MCF 10A (cell line): ENCODE measurements around the gene KIAA1755. TPM values are rescaled to one million over a fixed set of nuclear protein-coding genes. Genes with fewer than 3 reads are reported as not detected.
A peak's percentile ranks its signal among the peaks of the same experiment; 100 is the strongest.

Experiments used
- BruUV-seq: library from RNA; stranded (reverse); fragments of 400-500 nt; replicated peaks from 2 replicates; lab custom pipeline; 2021; lab: Mats Ljungman, UMichigan
- CTCF ChIA-PET: fragments of 300-600 bp; sonication (Branson Sonifier 250); formaldehyde crosslinking; extraction: SDS; loops from one replicate; lab custom pipeline; 2021; ENCODE audit warnings: antibody characterized with exemption, inconsistent platforms; lab: Yijun Ruan, JAX
- POLR2A ChIA-PET: fragments of 300-600, 350-650 bp; sonication (Branson Sonifier 250); formaldehyde crosslinking; extraction: SDS; loops from one replicate; lab custom pipeline; 2020; ENCODE audit warnings: antibody characterized with exemption, inconsistent platforms; lab: Yijun Ruan, JAX
- DNase-seq: peaks from one replicate; pipeline ENCODE4 v3.0.0-alpha.2; 2018; ENCODE audit not compliant: unreplicated experiment
- H3K27ac Mint-ChIP-seq: one replicate; pipeline ENCODE4 v1.8.0; 2022; ENCODE audit warnings: mild to moderate bottlenecking, low read depth, mixed read lengths; ENCODE audit not compliant: unreplicated experiment
- H3K27me3 Mint-ChIP-seq: one replicate; pipeline ENCODE4 v1.8.0; 2022; ENCODE audit warnings: mixed read lengths; ENCODE audit not compliant: insufficient read depth, unreplicated experiment
- H3K36me3 Mint-ChIP-seq: one replicate; pipeline ENCODE4 v1.8.0; 2022; ENCODE audit warnings: mild to moderate bottlenecking, moderate library complexity, mixed read lengths; ENCODE audit not compliant: insufficient read depth, unreplicated experiment
- H3K4me1 Mint-ChIP-seq: one replicate; pipeline ENCODE4 v1.8.0; 2022; ENCODE audit warnings: mixed read lengths; ENCODE audit not compliant: insufficient read depth, unreplicated experiment
- H3K4me3 Mint-ChIP-seq: one replicate; pipeline ENCODE4 v1.8.0; 2022; ENCODE audit warnings: mild to moderate bottlenecking, moderate library complexity, mixed read lengths; ENCODE audit not compliant: unreplicated experiment
- H3K9me3 Mint-ChIP-seq: one replicate; pipeline ENCODE4 v1.8.0; 2022; ENCODE audit warnings: mixed read lengths; ENCODE audit not compliant: unreplicated experiment
- intact Hi-C: fragments of 100-400 bp; cut with micrococcal nuclease; formaldehyde crosslinking; loops from 2 replicates; pipeline ENCODE4 v1.14.1; 2022
- total RNA-seq: library from RNA; stranded (reverse); gene quantifications from 2 replicates; pipeline ENCODE4 v1.2.3, GENCODE V29; 2022
- TF ChIP-seq, protein P1 (sequence below): fragments of 200-600 bp; IDR thresholded peaks from one replicate; pipeline ENCODE4 v1.8.0; 2022; ENCODE audit warnings: antibody characterized with exemption, mild to moderate bottlenecking; ENCODE audit not compliant: unreplicated experiment

KIAA1755 gene
- total RNA-seq, 1 experiment from 2014 or later, result not detected

DNA sequence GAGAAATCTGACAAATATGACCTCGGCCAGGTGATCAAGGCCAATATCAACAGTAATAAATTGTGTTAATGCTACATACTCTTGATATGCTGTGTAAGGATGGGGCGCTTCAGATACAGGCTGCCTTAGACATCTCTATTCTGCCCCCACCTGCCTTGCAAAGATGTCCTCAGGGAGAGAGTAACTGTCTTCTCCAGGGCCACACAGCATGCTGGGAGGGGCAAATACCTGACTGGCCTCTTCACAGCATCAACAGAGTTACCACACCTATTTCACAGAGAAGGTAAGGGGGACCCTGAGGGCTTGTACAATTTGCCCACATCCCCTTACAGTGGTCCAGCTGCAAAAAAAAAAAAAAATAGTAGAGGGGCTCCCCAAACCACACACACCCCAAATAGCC, 17.2 kb upstream of the KIAA1755 start:
- Mint-ChIP-seq H3K27ac (no peak overlapping the region), H3K4me1 (peaks cover 20% of the 10 kb centered on the region)

DNA sequence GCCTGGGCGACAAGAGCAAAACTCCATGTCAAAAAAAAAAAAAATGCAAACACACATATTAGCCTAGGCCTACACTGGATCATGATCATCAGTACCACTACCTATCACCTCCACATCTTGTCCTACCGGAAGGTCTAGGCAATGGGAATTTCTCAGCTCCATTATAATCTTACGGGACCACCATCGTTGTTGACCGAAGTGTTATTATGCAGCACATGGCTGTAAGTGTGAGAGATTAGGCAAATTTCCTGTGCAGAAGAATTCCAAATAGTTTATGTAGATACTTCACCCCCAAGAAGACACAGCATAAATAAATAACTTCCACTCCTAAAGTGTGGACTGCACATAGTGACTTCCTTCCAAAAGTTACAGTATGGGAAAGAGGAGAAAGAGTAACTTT, 16.8 kb upstream of the KIAA1755 start:
- Mint-ChIP-seq H3K4me1 (peaks cover 24% of the 10 kb centered on the region), H3K27ac (no peak overlapping the region), H3K9me3 (peaks cover 7% of the 10 kb centered on the region), H3K27me3 (no peaks in the 10 kb centered on the region), H3K4me3 (no peak overlapping the region), H3K36me3 (no peaks in the 10 kb centered on the region)
- intact Hi-C loops, result no loop called here
- ChIA-PET CTCF (interaction anchor here (0.5 to 2.1 kb wide), 4 partner anchors 26 to 60 kb away, joined by 3 to 13 read pairs (median 4); no protein-coding TSS in a partner anchor), POLR2A (interaction anchor here (0.7 to 0.9 kb wide), 2 partner anchors 39 to 1343 kb away, joined by 3 to 4 read pairs; no protein-coding TSS in a partner anchor)
- no peak for DNase-seq
- BruUV-seq, result no TSS peak
- TF ChIP-seq, protein P1, sequence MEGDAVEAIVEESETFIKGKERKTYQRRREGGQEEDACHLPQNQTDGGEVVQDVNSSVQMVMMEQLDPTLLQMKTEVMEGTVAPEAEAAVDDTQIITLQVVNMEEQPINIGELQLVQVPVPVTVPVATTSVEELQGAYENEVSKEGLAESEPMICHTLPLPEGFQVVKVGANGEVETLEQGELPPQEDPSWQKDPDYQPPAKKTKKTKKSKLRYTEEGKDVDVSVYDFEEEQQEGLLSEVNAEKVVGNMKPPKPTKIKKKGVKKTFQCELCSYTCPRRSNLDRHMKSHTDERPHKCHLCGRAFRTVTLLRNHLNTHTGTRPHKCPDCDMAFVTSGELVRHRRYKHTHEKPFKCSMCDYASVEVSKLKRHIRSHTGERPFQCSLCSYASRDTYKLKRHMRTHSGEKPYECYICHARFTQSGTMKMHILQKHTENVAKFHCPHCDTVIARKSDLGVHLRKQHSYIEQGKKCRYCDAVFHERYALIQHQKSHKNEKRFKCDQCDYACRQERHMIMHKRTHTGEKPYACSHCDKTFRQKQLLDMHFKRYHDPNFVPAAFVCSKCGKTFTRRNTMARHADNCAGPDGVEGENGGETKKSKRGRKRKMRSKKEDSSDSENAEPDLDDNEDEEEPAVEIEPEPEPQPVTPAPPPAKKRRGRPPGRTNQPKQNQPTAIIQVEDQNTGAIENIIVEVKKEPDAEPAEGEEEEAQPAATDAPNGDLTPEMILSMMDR, result no peak

More for the DNA sequence above, 17.2 kb upstream of the KIAA1755 start:
- BruUV-seq, result no TSS peak
- intact Hi-C loops, result no loop called here
- ChIA-PET POLR2A (no interaction called here), CTCF (interaction anchor here (0.5 to 1.2 kb wide), 6 partner anchors 26 to 372 kb away, joined by 3 to 8 read pairs (median 4); no protein-coding TSS in a partner anchor)
- Mint-ChIP-seq H3K36me3 (no peaks in the 10 kb centered on the region), H3K27me3 (no peaks in the 10 kb centered on the region), H3K4me3 (no peak overlapping the region), H3K9me3 (peaks cover 7% of the 10 kb centered on the region)
- TF ChIP-seq, protein P1, result no peak
- no peak for DNase-seq

DNA sequence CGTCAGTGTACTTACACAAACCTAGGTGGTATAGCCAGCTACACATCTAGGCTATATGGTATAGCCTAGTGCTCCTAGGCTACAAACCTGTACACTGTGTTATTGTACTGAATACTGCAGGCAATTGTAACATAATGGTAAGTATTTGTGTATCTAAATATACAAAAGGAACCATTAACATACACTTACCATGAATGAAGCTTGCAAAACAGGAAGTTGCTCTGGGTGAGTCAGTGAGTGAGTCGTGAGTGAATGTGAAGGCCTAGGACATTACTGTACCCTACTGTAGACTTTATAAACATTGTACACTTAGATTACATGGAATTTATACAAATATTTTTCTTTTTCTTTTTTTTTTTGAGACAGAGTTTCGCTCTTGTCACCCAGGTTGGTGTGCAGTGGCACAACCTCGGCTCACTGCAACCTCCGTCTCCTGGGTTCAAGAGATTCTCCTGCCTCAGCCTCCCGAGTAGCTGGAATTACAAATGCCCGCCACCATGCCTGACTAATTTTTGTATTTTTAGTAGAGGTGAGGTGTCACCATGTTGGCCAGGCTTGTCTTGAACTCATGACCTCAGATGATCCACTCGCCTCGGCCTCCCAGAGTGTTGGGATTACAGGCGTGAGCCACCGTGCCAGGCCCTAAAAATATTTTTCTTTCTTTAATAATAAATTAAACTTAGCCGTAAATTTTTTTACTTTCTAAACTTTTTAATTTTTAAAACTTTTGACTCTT, 15.4 kb upstream of the KIAA1755 start:
- DNase-seq, result peak; percentile 87
- intact Hi-C loops, result no loop called here
- TF ChIP-seq, protein P1, result no peak
- H3K9me3 Mint-ChIP-seq, result peaks cover 7% of the 10 kb centered on the region
- no peak overlapping the region for H3K4me3 Mint-ChIP-seq
- BruUV-seq, result no TSS peak
- peaks cover 30% of the 10 kb centered on the region for H3K4me1 Mint-ChIP-seq
- H3K27ac Mint-ChIP-seq, result peak overlapping the region; percentile 33
- POLR2A ChIA-PET, result no interaction called here
- CTCF ChIA-PET, result interaction anchor here (0.5 to 2.1 kb wide), 4 partner anchors 22 to 228 kb away, joined by 3 to 13 read pairs (median 4); no protein-coding TSS in a partner anchor
- H3K27me3 Mint-ChIP-seq, result no peaks in the 10 kb centered on the region
- no peaks in the 10 kb centered on the region for H3K36me3 Mint-ChIP-seq

- Mint-ChIP-seq H3K9me3 (peaks cover 13% of the 10 kb centered on the region), H3K4me1 (peaks cover 30% of the 10 kb centered on the region), H3K27ac (peak overlapping the region; percentile 18), H3K27me3 (no peaks in the 10 kb centered on the region), H3K4me3 (no peak overlapping the region), H3K36me3 (no peaks in the 10 kb centered on the region)
- TF ChIP-seq, protein P1, result no peak
- no TSS peak for BruUV-seq
- intact Hi-C loops, result no loop called here
- DNase-seq, result no peak
- CTCF ChIA-PET, result interaction anchor here (0.5 to 1.0 kb wide), 3 partner anchors 175 to 248 kb away, joined by 3 read pairs; no protein-coding TSS in a partner anchor
- POLR2A ChIA-PET, result interaction anchor here (1.5 kb wide), 1 partner anchor 162 kb away, joined by 4 read pairs; the partner anchor contains the start of gene SNHG17
Measured at GRCh38 chr20:38272961-38273360, 12.4 kb upstream of the KIAA1755 start.
